ENCODE results near the gene TRAK2.
"Not testable (repeated sequence)": the region's sequence is repeated elsewhere in the genome, so short reads cannot be mapped to it uniquely, and the experiment has no call there.

The TRAK2 gene

DNA sequence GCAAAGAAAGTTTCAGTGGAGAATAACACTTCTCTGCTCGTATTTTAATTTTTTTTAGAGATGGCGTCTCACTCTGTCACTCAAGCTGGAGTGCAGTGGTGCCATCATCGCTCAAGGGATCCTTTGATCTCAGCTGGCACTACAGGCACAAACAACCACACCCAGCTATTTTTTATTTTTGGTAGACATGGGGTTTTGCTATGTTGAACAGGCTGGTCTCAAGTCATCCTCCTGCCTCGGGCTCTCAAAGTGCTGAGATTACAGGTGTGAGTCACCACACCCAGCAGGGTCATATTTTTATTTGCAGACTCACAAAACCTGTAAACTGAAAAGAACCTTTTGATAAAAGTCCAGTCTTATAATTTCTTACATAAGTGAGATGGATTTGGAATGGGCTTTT lies 2.6 kb downstream of the TRAK2 start:
- no peak for DNase-seq (ENCODE audit: low read depth)

GRCh38 chr2:201448061-201448460 lies 3.2 kb downstream of the TRAK2 start:
- no peak for DNase-seq (ENCODE audit: low read depth)

- DNase-seq (ENCODE audit: low read depth): no peak
These were observed 4.2 kb downstream of the TRAK2 start for GRCh38 chr2:201447086-201447485.

DNA sequence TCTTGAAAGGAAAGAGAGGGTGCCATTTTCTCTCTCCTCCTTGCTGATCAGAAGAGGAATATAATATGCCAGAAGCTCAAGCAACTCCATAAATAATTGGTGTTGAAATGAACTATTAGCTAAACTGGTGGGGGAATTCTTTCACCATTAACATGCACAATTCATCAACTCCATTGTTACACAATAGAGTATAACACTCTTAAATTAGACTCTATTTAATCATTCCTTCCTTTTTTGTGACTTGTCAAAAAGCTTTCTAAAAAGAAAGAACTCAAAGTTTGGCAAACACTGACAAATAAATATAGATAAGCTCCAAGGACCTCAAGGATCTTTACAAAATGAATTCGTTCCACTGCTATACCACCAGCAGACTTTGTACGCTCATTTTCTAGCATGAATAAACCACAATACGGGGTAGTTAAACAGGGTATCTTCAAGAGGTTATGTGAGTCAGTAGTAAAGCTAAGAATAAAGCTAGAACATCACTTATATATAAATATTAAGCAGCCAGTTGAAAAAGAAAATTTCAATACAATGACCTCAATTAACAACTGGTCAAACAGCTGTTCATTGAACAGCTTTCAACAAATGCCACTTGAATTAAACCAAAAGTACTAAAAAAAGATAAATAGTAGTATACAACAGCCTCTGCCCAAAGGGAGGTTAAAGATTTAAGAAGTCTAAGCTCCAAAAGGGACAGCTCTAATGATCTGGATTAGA lies 6.4 kb downstream of the TRAK2 start:
- DNase-seq (ENCODE audit: low read depth): no peak

DNA sequence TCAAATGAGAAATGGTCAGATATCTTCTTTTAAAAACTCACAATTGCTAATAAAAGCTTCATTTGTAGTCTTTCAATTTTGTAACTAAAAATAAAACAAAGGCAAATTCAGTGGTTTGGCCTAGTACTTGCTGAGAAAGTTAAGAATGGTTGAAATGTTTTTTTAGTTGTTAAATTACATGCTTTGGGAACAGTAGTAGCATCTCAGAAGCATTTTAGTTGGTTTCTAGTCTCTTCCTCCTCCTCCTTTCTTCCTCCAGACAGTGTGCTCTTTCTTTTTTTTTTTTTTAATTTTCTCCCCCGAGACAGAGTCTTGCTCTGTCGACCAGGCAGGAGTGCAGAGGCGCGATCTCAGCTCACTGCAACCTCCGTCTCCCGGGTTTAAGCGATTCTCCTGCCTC lies 9.8 kb downstream of the TRAK2 start:
- no peak for DNase-seq (ENCODE audit: low read depth)

GRCh38 chr2:201440182-201440581 lies 11.1 kb downstream of the TRAK2 start:
- no peak for DNase-seq (ENCODE audit: low read depth)

DNA sequence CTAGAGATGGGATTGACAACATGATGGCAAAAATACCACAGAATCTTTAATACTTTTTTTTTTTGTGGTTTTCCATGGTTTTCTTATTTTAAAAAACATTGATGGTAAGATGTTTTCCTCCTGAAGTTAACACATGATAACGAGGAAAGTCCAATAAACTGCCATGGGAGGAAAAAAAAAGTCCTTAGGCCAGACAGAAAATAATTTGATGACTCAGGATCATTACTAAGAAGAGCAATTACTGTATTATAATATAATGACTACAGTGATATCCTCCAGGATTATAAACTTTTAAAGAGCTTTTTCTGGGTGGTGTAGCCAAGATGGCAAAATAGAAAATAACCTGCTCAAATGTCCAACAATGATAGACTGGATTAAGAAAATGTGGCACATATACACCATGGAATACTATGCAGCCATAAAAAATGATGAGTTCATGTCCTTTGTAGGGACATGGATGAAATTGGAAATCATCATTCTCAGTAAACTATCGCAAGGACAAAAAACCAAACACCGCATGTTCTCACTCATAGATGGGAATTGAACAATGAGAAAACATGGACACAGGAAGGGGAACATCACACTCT lies 11.8 kb downstream of the TRAK2 start:
- not testable (repeated sequence) for DNase-seq (ENCODE audit: low read depth)

- DNase-seq (ENCODE audit: low read depth): no peak
These were observed 15.1 kb downstream of the TRAK2 start for GRCh38 chr2:201436141-201436540.

GRCh38 chr2:201433394-201433995 lies 17.8 kb downstream of the TRAK2 start:
- DNase-seq (ENCODE audit: low read depth): no peak

DNA sequence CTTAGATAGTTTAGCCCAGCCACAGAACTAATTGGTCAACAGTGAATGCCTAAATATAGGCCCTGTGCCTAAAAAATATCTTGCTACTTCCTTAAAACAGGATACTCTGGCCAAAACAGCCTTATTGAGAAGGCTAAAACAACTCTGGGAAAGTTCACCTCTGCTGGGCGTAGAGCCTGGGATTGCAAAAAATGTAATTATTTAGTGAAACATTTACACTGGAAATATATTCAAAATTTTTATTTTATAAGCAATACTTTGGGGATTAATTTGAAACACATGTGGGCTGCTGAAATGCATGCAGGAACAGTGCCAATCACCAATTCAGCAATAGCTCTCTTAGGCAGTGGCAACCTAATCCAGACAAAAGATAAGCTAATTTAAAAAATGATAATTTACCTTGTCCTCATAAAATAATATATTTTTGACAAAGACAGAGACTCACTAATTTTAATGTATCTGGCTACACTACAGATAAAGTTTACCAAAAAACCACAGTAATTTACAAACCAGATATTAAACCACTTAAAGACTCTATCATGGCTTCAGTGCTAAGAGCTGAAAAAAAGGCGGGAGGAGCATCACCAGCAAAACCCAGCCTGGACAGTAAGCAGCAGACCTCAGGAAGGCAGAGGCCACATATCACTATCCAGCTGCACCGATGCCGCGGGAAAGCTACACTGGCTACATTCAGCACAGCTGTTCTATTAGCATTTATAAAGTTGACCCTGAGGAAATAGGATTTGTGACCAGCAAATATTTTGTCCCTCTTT lies 18.5 kb downstream of the TRAK2 start:
- no peak for DNase-seq (ENCODE audit: low read depth)

DNA sequence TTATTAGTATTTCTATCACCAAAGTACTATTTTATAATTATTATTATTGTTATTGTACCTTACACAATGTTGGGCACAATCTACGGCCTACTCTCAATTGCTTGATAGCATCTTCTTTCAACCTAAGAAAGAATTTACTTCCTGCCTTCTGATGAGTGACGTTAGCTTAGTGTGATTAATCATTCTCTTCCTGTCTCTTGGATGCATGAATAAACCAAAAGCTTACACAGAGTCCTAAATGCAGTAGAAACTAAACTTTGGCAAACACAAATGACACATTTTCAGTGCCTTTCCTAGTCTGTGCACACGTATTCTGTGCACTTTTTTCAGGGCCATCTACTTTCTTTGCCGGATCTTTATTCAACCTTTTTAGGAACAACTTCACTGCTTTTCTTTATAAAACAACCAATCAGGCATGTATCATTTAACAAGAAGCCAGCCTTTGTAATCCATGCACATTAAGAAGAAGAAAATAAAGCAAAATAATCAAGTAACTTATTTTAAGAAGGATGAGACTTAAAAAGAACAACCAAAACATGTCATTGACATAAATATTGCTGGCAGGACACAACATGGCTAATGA lies 19.1 kb downstream of the TRAK2 start:
- DNase-seq (ENCODE audit: low read depth): no peak

- no peak for DNase-seq (ENCODE audit: low read depth)
These were observed 20.4 kb downstream of the TRAK2 start for GRCh38 chr2:201430839-201431238.

GRCh38 chr2:201430322-201430721 lies 20.9 kb downstream of the TRAK2 start:
- DNase-seq (ENCODE audit: low read depth): not testable (repeated sequence)

- DNase-seq (ENCODE audit: low read depth): not testable (repeated sequence)
These were observed 21.4 kb downstream of the TRAK2 start for GRCh38 chr2:201429835-201430234.

DNA sequence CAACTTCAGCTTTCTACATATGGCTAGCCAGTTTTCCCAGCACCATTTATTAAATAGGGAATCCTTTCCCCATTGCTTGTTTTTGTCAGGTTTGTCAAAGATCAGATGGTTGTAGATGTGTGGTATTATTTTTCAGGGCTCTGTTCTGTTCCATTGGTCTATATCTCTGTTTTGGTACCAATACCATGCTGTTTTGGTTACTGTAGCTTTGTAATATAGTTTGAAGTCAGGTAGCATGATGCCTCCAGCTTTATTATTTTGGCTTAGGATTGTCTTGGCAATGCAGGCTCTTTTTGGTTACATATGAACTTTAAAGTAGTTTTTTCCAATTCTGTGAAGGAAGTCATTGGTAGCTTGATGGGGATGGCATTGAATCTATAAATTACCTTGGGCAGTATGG lies 22.9 kb downstream of the TRAK2 start:
- DNase-seq (ENCODE audit: low read depth): not testable (repeated sequence)

GRCh38 chr2:201425952-201426351 lies 25.3 kb downstream of the TRAK2 start:
- no peak for DNase-seq (ENCODE audit: low read depth)

- DNase-seq (ENCODE audit: low read depth): no peak
These were observed 30.7 kb downstream of the TRAK2 start for GRCh38 chr2:201420442-201421113.

- no peak for DNase-seq (ENCODE audit: low read depth)
These were observed 31.3 kb downstream of the TRAK2 start for GRCh38 chr2:201419986-201420385.

DNA sequence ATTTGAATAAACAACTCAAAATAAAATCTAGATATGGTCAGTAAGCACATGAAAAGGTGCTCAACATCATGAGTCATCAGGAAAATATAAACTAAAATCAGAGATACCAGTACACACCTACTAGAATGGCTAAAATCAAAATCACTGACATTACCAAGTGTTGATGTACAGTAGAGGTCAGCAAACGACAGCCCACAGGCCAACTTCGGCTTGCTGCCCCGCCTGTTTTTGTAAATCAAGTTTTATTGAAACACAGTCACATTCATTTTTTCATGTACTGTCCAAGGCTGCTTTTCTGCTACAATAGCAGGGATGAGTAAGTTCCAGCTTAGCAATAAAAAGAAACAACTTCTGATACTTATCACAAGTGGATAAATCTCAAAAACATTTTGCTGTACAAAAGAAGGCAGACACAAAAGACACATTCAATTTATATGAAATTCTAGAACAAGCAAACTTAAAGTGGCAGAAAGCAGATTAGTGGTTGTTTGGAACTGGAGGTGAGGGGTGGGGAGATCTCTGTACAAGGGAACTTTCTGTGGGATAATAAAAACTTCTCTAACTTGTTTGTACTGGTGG lies 32.1 kb downstream of the TRAK2 start:
- DNase-seq (ENCODE audit: low read depth): no peak

DNA sequence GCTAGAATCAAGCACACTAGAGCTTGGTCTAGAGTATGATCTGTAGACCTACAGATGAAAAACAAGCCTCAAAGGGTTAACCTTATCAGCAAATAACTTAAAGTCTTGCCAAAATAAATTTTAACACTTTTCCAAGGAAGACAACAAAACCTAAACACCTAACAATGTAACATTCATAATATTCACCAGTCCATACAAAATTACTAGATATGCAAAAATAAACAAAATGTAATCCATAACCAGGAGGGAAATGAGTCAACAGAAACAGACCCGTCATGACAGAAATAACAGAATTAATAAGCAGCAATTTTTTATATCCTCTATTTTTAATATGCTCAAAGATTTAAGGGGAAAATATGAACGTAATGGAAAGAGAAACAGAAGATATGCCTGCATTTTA lies 36.1 kb downstream of the TRAK2 start:
- no peak for DNase-seq (ENCODE audit: low read depth)

All from stimulated activated CD8-positive, alpha-beta memory T cell treated with anti-CD3 and anti-CD28 coated beads, Interleukin-12 subunit alpha, Interleukin-12 subunit beta, amount 100 ng/mL, for 4 hours (primary cell).